ENCODE measurements around the gene STKLD1. TPM values are rescaled to one million over a fixed set of nuclear protein-coding genes. Genes with fewer than 3 reads are reported as not detected.

The STKLD1 gene
- total and polyA plus RNA-seq, 9 of the 15 experiments (the other 6 are each of a cell fraction or from before 2014, with no cell fraction given), result 0.10 to 0.65 (median 0.33) TPM; not detected in 2

DNA sequence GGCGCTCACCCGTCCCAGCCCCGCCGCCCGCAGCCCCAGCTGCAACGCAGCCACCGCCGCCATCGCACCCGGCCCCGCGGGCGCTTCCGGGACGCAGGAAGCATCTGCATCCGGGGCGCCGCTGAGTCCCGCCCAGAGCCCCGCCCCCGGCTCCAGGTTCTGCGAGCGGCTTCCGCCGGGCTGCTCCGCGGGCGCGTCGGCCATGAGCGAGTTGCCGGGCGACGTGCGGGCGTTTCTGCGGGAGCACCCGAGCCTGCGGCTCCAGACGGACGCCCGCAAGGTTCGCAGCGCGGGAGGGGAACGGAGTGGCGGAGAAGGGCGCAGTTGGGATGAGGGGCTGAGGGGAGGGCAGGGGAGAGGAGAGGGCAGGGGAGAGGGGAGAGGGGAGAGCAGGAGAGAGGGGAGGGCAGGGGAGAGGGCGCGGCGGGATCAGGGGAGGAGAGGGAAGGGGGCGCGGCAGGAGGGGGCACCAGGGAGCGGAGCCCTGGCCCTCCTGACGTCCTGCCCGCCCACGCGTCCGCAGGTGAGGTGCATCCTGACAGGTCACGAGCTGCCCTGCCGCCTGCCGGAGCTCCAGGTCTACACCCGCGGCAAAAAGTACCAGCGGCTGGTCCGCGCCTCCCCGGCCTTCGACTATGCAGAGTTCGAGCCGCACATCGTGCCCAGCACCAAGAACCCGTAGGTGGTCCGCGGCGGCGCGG lies 19.6 kb upstream of the STKLD1 start, which contains the start of the genes SURF1 and SURF2 (continued):
- TF ChIP-seq GABPB1 (CRISPR knock-in tag; IDR thresholded peaks at IDR 0.05), result peak; percentile 87
- TF ChIP-seq GATA2 (CRISPR knock-in tag; IDR thresholded peaks at IDR 0.05), result no peak
- no peak for TF ChIP-seq CBX3 (IDR thresholded peaks at IDR 0.05; ENCODE audit: borderline replicate concordance in 1 of 2, low read length in 2 of 2)
- TF ChIP-seq SNIP1 (IDR thresholded peaks at IDR 0.05; ENCODE audit: low read depth), result no peak
- TF ChIP-seq ZC3H11A (IDR thresholded peaks at IDR 0.05; ENCODE audit: low read depth, low read length), result no peak
- no peak for TF ChIP-seq ZSCAN32 (CRISPR knock-in tag; IDR thresholded peaks at IDR 0.05)
- no peak for TF ChIP-seq RNF2 (IDR thresholded peaks at IDR 0.05)
- TF ChIP-seq FOS (IDR thresholded peaks at IDR 0.05; ENCODE audit: extremely low read depth, insufficient read length), result no peak
- TF ChIP-seq PRPF4 (IDR thresholded peaks at IDR 0.05; ENCODE audit: insufficient read depth, low read depth, low read length, poor library complexity, severe bottlenecking), result no peak
- TF ChIP-seq FOXA1 (IDR thresholded peaks at IDR 0.05; ENCODE audit: borderline replicate concordance), result no peak
- TF ChIP-seq, protein P1, sequence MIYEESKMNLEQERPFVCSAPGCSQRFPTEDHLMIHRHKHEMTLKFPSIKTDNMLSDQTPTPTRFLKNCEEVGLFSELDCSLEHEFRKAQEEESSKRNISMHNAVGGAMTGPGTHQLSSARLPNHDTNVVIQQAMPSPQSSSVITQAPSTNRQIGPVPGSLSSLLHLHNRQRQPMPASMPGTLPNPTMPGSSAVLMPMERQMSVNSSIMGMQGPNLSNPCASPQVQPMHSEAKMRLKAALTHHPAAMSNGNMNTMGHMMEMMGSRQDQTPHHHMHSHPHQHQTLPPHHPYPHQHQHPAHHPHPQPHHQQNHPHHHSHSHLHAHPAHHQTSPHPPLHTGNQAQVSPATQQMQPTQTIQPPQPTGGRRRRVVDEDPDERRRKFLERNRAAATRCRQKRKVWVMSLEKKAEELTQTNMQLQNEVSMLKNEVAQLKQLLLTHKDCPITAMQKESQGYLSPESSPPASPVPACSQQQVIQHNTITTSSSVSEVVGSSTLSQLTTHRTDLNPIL (CRISPR knock-in tag; IDR thresholded peaks at IDR 0.05), result no peak
- TF ChIP-seq ZFP30 (CRISPR knock-in tag; IDR thresholded peaks at IDR 0.05; ENCODE audit: borderline replicate concordance), result no peak
- TF ChIP-seq CBX5 (IDR thresholded peaks at IDR 0.05; ENCODE audit: borderline replicate concordance, low read depth), result no peak
- no peak for TF ChIP-seq RBM15 (IDR thresholded peaks at IDR 0.05; ENCODE audit: insufficient read depth, low read length)
- TF ChIP-seq, protein P2, sequence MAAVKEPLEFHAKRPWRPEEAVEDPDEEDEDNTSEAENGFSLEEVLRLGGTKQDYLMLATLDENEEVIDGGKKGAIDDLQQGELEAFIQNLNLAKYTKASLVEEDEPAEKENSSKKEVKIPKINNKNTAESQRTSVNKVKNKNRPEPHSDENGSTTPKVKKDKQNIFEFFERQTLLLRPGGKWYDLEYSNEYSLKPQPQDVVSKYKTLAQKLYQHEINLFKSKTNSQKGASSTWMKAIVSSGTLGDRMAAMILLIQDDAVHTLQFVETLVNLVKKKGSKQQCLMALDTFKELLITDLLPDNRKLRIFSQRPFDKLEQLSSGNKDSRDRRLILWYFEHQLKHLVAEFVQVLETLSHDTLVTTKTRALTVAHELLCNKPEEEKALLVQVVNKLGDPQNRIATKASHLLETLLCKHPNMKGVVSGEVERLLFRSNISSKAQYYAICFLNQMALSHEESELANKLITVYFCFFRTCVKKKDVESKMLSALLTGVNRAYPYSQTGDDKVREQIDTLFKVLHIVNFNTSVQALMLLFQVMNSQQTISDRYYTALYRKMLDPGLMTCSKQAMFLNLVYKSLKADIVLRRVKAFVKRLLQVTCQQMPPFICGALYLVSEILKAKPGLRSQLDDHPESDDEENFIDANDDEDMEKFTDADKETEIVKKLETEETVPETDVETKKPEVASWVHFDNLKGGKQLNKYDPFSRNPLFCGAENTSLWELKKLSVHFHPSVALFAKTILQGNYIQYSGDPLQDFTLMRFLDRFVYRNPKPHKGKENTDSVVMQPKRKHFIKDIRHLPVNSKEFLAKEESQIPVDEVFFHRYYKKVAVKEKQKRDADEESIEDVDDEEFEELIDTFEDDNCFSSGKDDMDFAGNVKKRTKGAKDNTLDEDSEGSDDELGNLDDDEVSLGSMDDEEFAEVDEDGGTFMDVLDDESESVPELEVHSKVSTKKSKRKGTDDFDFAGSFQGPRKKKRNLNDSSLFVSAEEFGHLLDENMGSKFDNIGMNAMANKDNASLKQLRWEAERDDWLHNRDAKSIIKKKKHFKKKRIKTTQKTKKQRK (IDR thresholded peaks at IDR 0.05; ENCODE audit: borderline replicate concordance, low read depth, low read length), result no peak
- TF ChIP-seq SPI1 (IDR thresholded peaks at IDR 0.05; ENCODE audit: borderline replicate concordance, low read depth, low read length), result no peak
- TF ChIP-seq, protein P3, sequence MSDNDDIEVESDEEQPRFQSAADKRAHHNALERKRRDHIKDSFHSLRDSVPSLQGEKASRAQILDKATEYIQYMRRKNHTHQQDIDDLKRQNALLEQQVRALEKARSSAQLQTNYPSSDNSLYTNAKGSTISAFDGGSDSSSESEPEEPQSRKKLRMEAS (CRISPR knock-in tag; IDR thresholded peaks at IDR 0.05), result peak; percentile 29; the same call in 1 of the 2 replicates
- TF ChIP-seq, protein P4, sequence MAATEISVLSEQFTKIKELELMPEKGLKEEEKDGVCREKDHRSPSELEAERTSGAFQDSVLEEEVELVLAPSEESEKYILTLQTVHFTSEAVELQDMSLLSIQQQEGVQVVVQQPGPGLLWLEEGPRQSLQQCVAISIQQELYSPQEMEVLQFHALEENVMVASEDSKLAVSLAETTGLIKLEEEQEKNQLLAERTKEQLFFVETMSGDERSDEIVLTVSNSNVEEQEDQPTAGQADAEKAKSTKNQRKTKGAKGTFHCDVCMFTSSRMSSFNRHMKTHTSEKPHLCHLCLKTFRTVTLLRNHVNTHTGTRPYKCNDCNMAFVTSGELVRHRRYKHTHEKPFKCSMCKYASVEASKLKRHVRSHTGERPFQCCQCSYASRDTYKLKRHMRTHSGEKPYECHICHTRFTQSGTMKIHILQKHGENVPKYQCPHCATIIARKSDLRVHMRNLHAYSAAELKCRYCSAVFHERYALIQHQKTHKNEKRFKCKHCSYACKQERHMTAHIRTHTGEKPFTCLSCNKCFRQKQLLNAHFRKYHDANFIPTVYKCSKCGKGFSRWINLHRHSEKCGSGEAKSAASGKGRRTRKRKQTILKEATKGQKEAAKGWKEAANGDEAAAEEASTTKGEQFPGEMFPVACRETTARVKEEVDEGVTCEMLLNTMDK (IDR thresholded peaks at IDR 0.05; ENCODE audit: borderline replicate concordance, insufficient read depth, low read depth, low read length, poor library complexity, severe bottlenecking), result peak; percentile 96
- no peak for TF ChIP-seq NFIX (CRISPR knock-in tag; IDR thresholded peaks at IDR 0.05; ENCODE audit: low read depth)
- TF ChIP-seq, protein P5, sequence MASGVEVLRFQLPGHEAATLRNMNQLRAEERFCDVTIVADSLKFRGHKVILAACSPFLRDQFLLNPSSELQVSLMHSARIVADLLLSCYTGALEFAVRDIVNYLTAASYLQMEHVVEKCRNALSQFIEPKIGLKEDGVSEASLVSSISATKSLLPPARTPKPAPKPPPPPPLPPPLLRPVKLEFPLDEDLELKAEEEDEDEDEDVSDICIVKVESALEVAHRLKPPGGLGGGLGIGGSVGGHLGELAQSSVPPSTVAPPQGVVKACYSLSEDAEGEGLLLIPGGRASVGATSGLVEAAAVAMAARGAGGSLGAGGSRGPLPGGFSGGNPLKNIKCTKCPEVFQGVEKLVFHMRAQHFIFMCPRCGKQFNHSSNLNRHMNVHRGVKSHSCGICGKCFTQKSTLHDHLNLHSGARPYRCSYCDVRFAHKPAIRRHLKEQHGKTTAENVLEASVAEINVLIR (CRISPR knock-in tag; IDR thresholded peaks at IDR 0.05), result no peak

All from K562 (cell line).